Muscle of arm (tissue), 12 donors: ENCODE results near the gene PHACTR1. TPM values are rescaled to one million over a fixed set of nuclear protein-coding genes. Genes with fewer than 3 reads are reported as not detected.

Source experiments
- DNase-seq: peaks from one replicate; pipeline ENCODE4 v3.0.0-alpha.2; 2013
- polyA plus RNA-seq, 12 donors: library from polyadenylated mRNA; unstranded; fragments of 120-200 nt; gene quantifications; one replicate each; pipeline ENCODE4 v1.2.1, GENCODE V29; 2013; ENCODE audit not compliant: insufficient read length in 12 of 12

PHACTR1 gene
- polyA plus RNA-seq, 12 donors, result 4.1 to 25.6 (median 5.3) TPM; not detected in 1

- DNase-seq, result no peak
Observed at GRCh38 chr6:12990162-12990561, 273.6 kb downstream of the PHACTR1 start.

- no peak for DNase-seq
Observed at GRCh38 chr6:12991435-12991834, 274.9 kb downstream of the PHACTR1 start.

- no peak for DNase-seq
Observed at GRCh38 chr6:12992770-12993169, 276.2 kb downstream of the PHACTR1 start.

- no peak for DNase-seq
Observed at GRCh38 chr6:12993283-12993898, 276.8 kb downstream of the PHACTR1 start.

GRCh38 chr6:12995419-12995818 is 278.9 kb downstream of the PHACTR1 start:
- no peak for DNase-seq

GRCh38 chr6:13000537-13000936 is 284.0 kb downstream of the PHACTR1 start:
- no peak for DNase-seq

GRCh38 chr6:13001927-13002326 is 285.4 kb downstream of the PHACTR1 start:
- no peak for DNase-seq

- DNase-seq, result no peak
Observed at GRCh38 chr6:13004601-13005000, 288.0 kb downstream of the PHACTR1 start.

- no peak for DNase-seq
Observed at GRCh38 chr6:13005994-13006393, 289.4 kb downstream of the PHACTR1 start.

- no peak for DNase-seq
Observed at GRCh38 chr6:13006578-13007300, 290.2 kb downstream of the PHACTR1 start.

GRCh38 chr6:13007744-13008143 is 291.2 kb downstream of the PHACTR1 start:
- DNase-seq, result no peak

- DNase-seq, result no peak
Observed at GRCh38 chr6:13009031-13009430, 292.5 kb downstream of the PHACTR1 start.

- no peak for DNase-seq
Observed at GRCh38 chr6:13009461-13009860, 292.9 kb downstream of the PHACTR1 start.

- DNase-seq, result no peak
Observed at GRCh38 chr6:13011612-13012146, 295.1 kb downstream of the PHACTR1 start.

- no peak for DNase-seq
Observed at GRCh38 chr6:13012296-13012695, 295.7 kb downstream of the PHACTR1 start.

GRCh38 chr6:13012977-13013680 is 296.6 kb downstream of the PHACTR1 start:
- peak; percentile 24 for DNase-seq

- peak; percentile 49 for DNase-seq
Observed at GRCh38 chr6:13013681-13014503, 297.3 kb downstream of the PHACTR1 start.

- DNase-seq, result peak; percentile 13
Observed at GRCh38 chr6:13014504-13015378, 298.2 kb downstream of the PHACTR1 start.

- DNase-seq, result no peak
Observed at GRCh38 chr6:13015379-13015681, 298.8 kb downstream of the PHACTR1 start.

GRCh38 chr6:13024616-13025015 is 308.0 kb downstream of the PHACTR1 start:
- DNase-seq, result no peak
